Smooth muscle cell (in vitro differentiated cells): ENCODE measurements around the gene VMAC. TPM values are rescaled to one million over a fixed set of nuclear protein-coding genes. Genes with fewer than 3 reads are reported as not detected.
A peak's percentile ranks its signal among the peaks of the same experiment; 100 is the strongest.

Experiments used
- DNase-seq: peaks from one replicate; lab custom pipeline; 2025; ENCODE audit not compliant: unreplicated experiment; lab: John Stamatoyannopoulos, UW
- H2AFZ ChIP-seq: fragments of 200-600 bp; sonication (generic); 2 replicates; pipeline ENCODE4 v1.6.0; 2016; ENCODE audit warnings: antibody characterized with exemption, low read depth, mild to moderate bottlenecking
- H3F3A ChIP-seq: fragments of 200-600 bp; sonication (generic); 2 replicates; pipeline ENCODE4 v1.6.0; 2017; ENCODE audit warnings: antibody characterized with exemption, low read depth
- H3K27ac ChIP-seq: fragments of 200-600 bp; sonication (generic); 2 replicates; pipeline ENCODE4 v1.5.1; 2016; ENCODE audit warnings: low read depth, mild to moderate bottlenecking
- H3K27me3 ChIP-seq: fragments of 200-600 bp; sonication (generic); 2 replicates; pipeline ENCODE4 v1.6.1; 2016; ENCODE audit warnings: low read depth, mild to moderate bottlenecking
- H3K36me3 ChIP-seq: fragments of 200-600 bp; sonication (generic); 2 replicates; pipeline ENCODE4 v1.5.1; 2016; ENCODE audit warnings: low read depth
- H3K4me1 ChIP-seq: fragments of 200-600 bp; sonication (generic); 2 replicates; pipeline ENCODE4 v1.5.1; 2016; ENCODE audit warnings: low read depth
- H3K4me2 ChIP-seq: fragments of 200-600 bp; sonication (generic); 2 replicates; pipeline ENCODE4 v1.6.0; 2016; ENCODE audit warnings: mild to moderate bottlenecking
- H3K4me3 ChIP-seq: fragments of 200-600 bp; sonication (generic); 2 replicates; pipeline ENCODE4 v1.5.1; 2016; ENCODE audit warnings: mild to moderate bottlenecking
- H3K79me2 ChIP-seq: fragments of 200-600 bp; sonication (generic); 2 replicates; pipeline ENCODE4 v1.6.0; 2016; ENCODE audit warnings: low read depth, mild to moderate bottlenecking
- H3K9ac ChIP-seq: fragments of 200-600 bp; sonication (generic); 2 replicates; pipeline ENCODE4 v1.6.0; 2016; ENCODE audit warnings: low read depth
- H3K9me3 ChIP-seq: fragments of 200-600 bp; sonication (generic); replicated peaks from 2 replicates; pipeline ENCODE4 v1.5.1; 2016; ENCODE audit warnings: low read depth
- H4K20me1 ChIP-seq: fragments of 200-600 bp; sonication (generic); 2 replicates; pipeline ENCODE4 v1.6.0; 2016; ENCODE audit warnings: low read depth
- CTCF ChIP-seq: fragments of 200-600 bp; sonication (generic); IDR thresholded peaks from 2 replicates; pipeline ENCODE4 v1.5.1; 2017; ENCODE audit warnings: borderline replicate concordance, mild to moderate bottlenecking, antibody characterized with exemption; ENCODE audit not compliant: insufficient read depth, poor library complexity, severe bottlenecking
- WGBS: methylation state at CpG from one replicate; pipeline ENCODE4 v1.1.7; 2016; ENCODE audit warnings: low lambda C conversion rate; 5-methylcytosine and 5-hydroxymethylcytosine counted together
- polyA plus RNA-seq: library from polyadenylated mRNA; unstranded; fragments of >200 nt; fragmentation: Nextera tagmentation; extraction: Ambion mirVana; gene quantifications from 2 replicates; pipeline ENCODE4 v1.2.1, GENCODE V29; 2016
- total RNA-seq: library from RNA; depleted of rRNA; stranded (reverse); fragments of >200 nt; gene quantifications from 2 replicates; pipeline ENCODE4 v1.2.3, GENCODE V29; 2014

VMAC gene
- total and polyA plus RNA-seq, 2 experiments from 2014 or later = 0.36 to 0.95 TPM

GRCh38 chr19:5932146-5932545 is 27.5 kb downstream of the VMAC start:
- Histone ChIP-seq H3K4me3 (no peak overlapping the region), H3K36me3 (no peaks in the 10 kb centered on the region), H3K27me3 (no peaks in the 10 kb centered on the region), H3K9ac (no peak overlapping the region), H3K4me1 (peaks cover 16% of the 10 kb centered on the region), H3K79me2 (no peaks in the 10 kb centered on the region), H3K4me2 (no peak overlapping the region), H2AFZ (no peak overlapping the region), H4K20me1 (peaks cover 47% of the 10 kb centered on the region), H3K27ac (no peak overlapping the region), H3F3A (peaks cover 17% of the 10 kb centered on the region), H3K9me3 (no peaks in the 10 kb centered on the region)
- no peak for DNase-seq
- no peak for TF ChIP-seq CTCF
- 80% methylated on average over 18 of the region's 18 CpGs for WGBS

GRCh38 chr19:5932609-5933262 is 28.1 kb downstream of the VMAC start:
- Histone ChIP-seq H3K27me3 (no peaks in the 10 kb centered on the region), H3K9me3 (no peaks in the 10 kb centered on the region), H3K4me3 (no peak overlapping the region), H3K9ac (no peak overlapping the region), H3K27ac (no peak overlapping the region), H4K20me1 (peaks cover 53% of the 10 kb centered on the region), H3K79me2 (no peaks in the 10 kb centered on the region), H3K4me2 (no peak overlapping the region), H2AFZ (no peak overlapping the region), H3K4me1 (peaks cover 16% of the 10 kb centered on the region), H3F3A (peaks cover 17% of the 10 kb centered on the region), H3K36me3 (no peaks in the 10 kb centered on the region)
- WGBS = 98% methylated on average over 21 of the region's 21 CpGs
- DNase-seq = no peak
- TF ChIP-seq CTCF = no peak

GRCh38 chr19:5933391-5934068 is 28.9 kb downstream of the VMAC start:
- Histone ChIP-seq H3K27me3 (no peaks in the 10 kb centered on the region), H3K4me3 (no peak overlapping the region), H2AFZ (no peak overlapping the region), H3K36me3 (no peaks in the 10 kb centered on the region), H3F3A (peaks cover 17% of the 10 kb centered on the region), H4K20me1 (peaks cover 61% of the 10 kb centered on the region), H3K9me3 (no peaks in the 10 kb centered on the region), H3K4me1 (peaks cover 16% of the 10 kb centered on the region), H3K79me2 (peaks cover 8% of the 10 kb centered on the region), H3K4me2 (no peak overlapping the region), H3K9ac (no peak overlapping the region), H3K27ac (peak overlapping the region; percentile 85)
- no peak for DNase-seq
- 96% methylated on average over 20 of the region's 20 CpGs for WGBS
- TF ChIP-seq CTCF = no peak

- H3K9ac ChIP-seq = no peak overlapping the region
- no peak for DNase-seq
Measured at GRCh38 chr19:5934069-5934401, 29.4 kb downstream of the VMAC start.

More at GRCh38 chr19:5934069-5934401, 29.4 kb downstream of the VMAC start:
- Histone ChIP-seq H3K27me3 (no peaks in the 10 kb centered on the region), H3K4me3 (no peak overlapping the region), H3K27ac (peak overlapping the region; percentile 85), H3K4me1 (peaks cover 16% of the 10 kb centered on the region), H3K9me3 (no peaks in the 10 kb centered on the region), H3F3A (peaks cover 17% of the 10 kb centered on the region), H2AFZ (no peak overlapping the region), H4K20me1 (peaks cover 66% of the 10 kb centered on the region), H3K79me2 (peaks cover 9% of the 10 kb centered on the region), H3K36me3 (no peaks in the 10 kb centered on the region), H3K4me2 (peak overlapping the region; percentile 73)
- no peak for TF ChIP-seq CTCF
- WGBS = 92% methylated on average over 5 of the region's 5 CpGs
